Measurements from ENCODE around the gene RET. TPM values are rescaled to one million over a fixed set of nuclear protein-coding genes. Genes with fewer than 3 reads are reported as not detected.

Gene RET
- total and polyA plus RNA-seq, 2 of the 13 experiments (the other 11 are each of a cell fraction or from before 2014, with no cell fraction given) = 0.02 TPM; not detected in 1

DNA sequence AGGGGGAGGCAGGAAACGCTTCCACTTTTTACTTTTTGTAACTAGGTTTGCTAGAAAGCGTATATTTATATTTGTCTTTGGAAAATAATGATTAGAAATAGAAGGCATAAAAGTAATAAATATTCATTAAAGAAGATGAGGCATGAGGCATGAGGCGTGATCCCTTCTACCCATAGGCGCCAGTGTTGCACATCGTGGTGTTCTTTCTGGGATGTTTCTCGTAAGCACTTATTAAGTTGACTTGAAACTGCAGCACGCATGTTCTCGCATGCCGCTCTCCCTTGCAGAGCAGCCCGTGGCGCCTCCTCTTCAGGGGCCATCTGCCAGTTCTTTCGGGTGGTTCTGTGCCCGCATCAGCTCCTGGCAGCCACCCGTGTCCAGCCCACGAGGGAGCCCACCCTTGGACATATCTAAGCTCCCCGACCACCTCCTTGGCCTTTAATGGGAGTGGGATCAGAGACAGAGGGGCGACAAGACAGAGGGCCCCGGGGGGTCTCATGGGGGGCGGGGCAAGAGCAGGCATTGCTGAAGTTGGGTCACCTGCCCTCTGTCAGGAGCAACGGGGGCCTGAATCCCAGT is 32.9 kb downstream of the RET start:
- Histone ChIP-seq H3K79me2 (ENCODE audit: insufficient read depth, low read length) (no peaks in the 10 kb centered on the region), H3K4me2 (ENCODE audit: low read depth, low read length) (no peak overlapping the region), H4K20me1 (ENCODE audit: insufficient read depth, low read length) (no peaks in the 10 kb centered on the region), H3K4me3 (replicated peaks in 1 of 3; ENCODE audit: insufficient read depth in 1 of 3, low read depth in 2 of 3, low read length in 3 of 3) (no peak overlapping the region), H3K36me3 (replicated peaks in 1 of 2; ENCODE audit: control insufficient read depth in 1 of 2, insufficient read depth in 2 of 2, low read length in 2 of 2) (no peaks in the 10 kb centered on the region), H3K27me3 (ENCODE audit: control insufficient read depth in 1 of 2, insufficient read depth in 2 of 2, low read length in 2 of 2) (peaks cover 2 to 11% of the 10 kb centered on the region in 2 experiments; a peak in 3 of 5 replicates), H3K27ac (ENCODE audit: extremely low read length, insufficient read depth, low read length) (no peak overlapping the region), H3K9me3 (ENCODE audit: low read length) (no peaks in the 10 kb centered on the region), H2AFZ (ENCODE audit: low read length) (no peak overlapping the region), H3K4me1 (ENCODE audit: insufficient read depth, low read length) (peaks cover 22% of the 10 kb centered on the region), H3K9ac (ENCODE audit: insufficient read depth, low read depth, low read length) (no peak overlapping the region)
- in situ Hi-C loops (cut with HindIII; ENCODE audit: extremely low pct_ligation_motif_present, low pct_unique_long_range_greater_than_20kb) = loop anchor here (5.0 kb wide), 1 partner anchor 237 kb away; no protein-coding TSS in a partner anchor
- POLR2A ChIA-PET = no interaction called here
- intact Hi-C loops (cut with micrococcal nuclease; ENCODE audit: unreplicated experiment) = no loop called here
- no peak for DNase-seq (ENCODE audit: low spot score)
- no peak for ATAC-seq
- WGBS (ENCODE audit: low lambda C conversion rate) = 53% methylated on average over 19 of the region's 20 CpGs
- TF ChIP-seq, protein P1, sequence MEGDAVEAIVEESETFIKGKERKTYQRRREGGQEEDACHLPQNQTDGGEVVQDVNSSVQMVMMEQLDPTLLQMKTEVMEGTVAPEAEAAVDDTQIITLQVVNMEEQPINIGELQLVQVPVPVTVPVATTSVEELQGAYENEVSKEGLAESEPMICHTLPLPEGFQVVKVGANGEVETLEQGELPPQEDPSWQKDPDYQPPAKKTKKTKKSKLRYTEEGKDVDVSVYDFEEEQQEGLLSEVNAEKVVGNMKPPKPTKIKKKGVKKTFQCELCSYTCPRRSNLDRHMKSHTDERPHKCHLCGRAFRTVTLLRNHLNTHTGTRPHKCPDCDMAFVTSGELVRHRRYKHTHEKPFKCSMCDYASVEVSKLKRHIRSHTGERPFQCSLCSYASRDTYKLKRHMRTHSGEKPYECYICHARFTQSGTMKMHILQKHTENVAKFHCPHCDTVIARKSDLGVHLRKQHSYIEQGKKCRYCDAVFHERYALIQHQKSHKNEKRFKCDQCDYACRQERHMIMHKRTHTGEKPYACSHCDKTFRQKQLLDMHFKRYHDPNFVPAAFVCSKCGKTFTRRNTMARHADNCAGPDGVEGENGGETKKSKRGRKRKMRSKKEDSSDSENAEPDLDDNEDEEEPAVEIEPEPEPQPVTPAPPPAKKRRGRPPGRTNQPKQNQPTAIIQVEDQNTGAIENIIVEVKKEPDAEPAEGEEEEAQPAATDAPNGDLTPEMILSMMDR (CRISPR knock-in tag; IDR thresholded peaks at IDR 0.05) = no peak
- TF ChIP-seq MIXL1 (CRISPR knock-in tag; IDR thresholded peaks at IDR 0.05) = no peak
- TF ChIP-seq EED (CRISPR knock-in tag; IDR thresholded peaks at IDR 0.05) = no peak
- TF ChIP-seq, protein P2, sequence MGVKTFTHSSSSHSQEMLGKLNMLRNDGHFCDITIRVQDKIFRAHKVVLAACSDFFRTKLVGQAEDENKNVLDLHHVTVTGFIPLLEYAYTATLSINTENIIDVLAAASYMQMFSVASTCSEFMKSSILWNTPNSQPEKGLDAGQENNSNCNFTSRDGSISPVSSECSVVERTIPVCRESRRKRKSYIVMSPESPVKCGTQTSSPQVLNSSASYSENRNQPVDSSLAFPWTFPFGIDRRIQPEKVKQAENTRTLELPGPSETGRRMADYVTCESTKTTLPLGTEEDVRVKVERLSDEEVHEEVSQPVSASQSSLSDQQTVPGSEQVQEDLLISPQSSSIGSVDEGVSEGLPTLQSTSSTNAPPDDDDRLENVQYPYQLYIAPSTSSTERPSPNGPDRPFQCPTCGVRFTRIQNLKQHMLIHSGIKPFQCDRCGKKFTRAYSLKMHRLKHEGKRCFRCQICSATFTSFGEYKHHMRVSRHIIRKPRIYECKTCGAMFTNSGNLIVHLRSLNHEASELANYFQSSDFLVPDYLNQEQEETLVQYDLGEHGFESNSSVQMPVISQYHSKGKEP (CRISPR knock-in tag; IDR thresholded peaks at IDR 0.05) = no peak
- TF ChIP-seq, protein P3, sequence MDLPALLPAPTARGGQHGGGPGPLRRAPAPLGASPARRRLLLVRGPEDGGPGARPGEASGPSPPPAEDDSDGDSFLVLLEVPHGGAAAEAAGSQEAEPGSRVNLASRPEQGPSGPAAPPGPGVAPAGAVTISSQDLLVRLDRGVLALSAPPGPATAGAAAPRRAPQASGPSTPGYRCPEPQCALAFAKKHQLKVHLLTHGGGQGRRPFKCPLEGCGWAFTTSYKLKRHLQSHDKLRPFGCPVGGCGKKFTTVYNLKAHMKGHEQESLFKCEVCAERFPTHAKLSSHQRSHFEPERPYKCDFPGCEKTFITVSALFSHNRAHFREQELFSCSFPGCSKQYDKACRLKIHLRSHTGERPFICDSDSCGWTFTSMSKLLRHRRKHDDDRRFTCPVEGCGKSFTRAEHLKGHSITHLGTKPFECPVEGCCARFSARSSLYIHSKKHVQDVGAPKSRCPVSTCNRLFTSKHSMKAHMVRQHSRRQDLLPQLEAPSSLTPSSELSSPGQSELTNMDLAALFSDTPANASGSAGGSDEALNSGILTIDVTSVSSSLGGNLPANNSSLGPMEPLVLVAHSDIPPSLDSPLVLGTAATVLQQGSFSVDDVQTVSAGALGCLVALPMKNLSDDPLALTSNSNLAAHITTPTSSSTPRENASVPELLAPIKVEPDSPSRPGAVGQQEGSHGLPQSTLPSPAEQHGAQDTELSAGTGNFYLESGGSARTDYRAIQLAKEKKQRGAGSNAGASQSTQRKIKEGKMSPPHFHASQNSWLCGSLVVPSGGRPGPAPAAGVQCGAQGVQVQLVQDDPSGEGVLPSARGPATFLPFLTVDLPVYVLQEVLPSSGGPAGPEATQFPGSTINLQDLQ (CRISPR knock-in tag; IDR thresholded peaks at IDR 0.05) = no peak
- TF ChIP-seq ZC3H4 (CRISPR knock-in tag; IDR thresholded peaks at IDR 0.05; ENCODE audit: borderline replicate concordance) = no peak
- no peak for TF ChIP-seq TOPORS (CRISPR knock-in tag; IDR thresholded peaks at IDR 0.05)
- TF ChIP-seq ETV6 (CRISPR knock-in tag; conservative IDR thresholded peaks at IDR 0.05) = no peak
- TF ChIP-seq MIER3 (CRISPR knock-in tag; IDR thresholded peaks at IDR 0.05; ENCODE audit: borderline replicate concordance) = no peak
- TF ChIP-seq, protein P4, sequence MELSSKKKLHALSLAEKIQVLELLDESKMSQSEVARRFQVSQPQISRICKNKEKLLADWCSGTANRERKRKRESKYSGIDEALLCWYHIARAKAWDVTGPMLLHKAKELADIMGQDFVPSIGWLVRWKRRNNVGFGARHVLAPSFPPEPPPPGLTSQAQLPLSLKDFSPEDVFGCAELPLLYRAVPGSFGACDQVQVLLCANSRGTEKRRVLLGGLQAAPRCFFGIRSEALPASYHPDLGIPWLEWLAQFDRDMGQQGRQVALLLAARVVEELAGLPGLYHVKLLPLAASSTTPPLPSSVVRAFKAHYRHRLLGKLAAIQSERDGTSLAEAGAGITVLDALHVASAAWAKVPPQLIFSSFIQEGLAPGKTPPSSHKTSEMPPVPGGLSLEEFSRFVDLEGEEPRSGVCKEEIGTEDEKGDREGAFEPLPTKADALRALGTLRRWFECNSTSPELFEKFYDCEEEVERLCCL (CRISPR knock-in tag; IDR thresholded peaks at IDR 0.05; ENCODE audit: borderline replicate concordance) = no peak
- no peak for TF ChIP-seq TMF1 (CRISPR knock-in tag; IDR thresholded peaks at IDR 0.05; ENCODE audit: low read depth)
- no peak for TF ChIP-seq FOXC1 (CRISPR knock-in tag; IDR thresholded peaks at IDR 0.05; ENCODE audit: borderline replicate concordance)
- no peak for TF ChIP-seq NBN (conservative IDR thresholded peaks at IDR 0.05)
- no peak for TF ChIP-seq NFKBIZ (CRISPR knock-in tag; IDR thresholded peaks at IDR 0.05)
- TF ChIP-seq CENPT (CRISPR knock-in tag; IDR thresholded peaks at IDR 0.05; ENCODE audit: low read depth) = no peak
- TF ChIP-seq ZNF773 (CRISPR knock-in tag; IDR thresholded peaks at IDR 0.05; ENCODE audit: borderline replicate concordance) = no peak
- FAIRE-seq = no peak
- CTCF ChIA-PET (ENCODE audit: low intra/inter-chr PET ratio, low total read pairs) = no interaction called here
- no TSS peak for BruUV-seq (replicated peaks)

All from HepG2 (cell line).